ENCODE measurements around the gene CACNG8.

CACNG8 gene

DNA sequence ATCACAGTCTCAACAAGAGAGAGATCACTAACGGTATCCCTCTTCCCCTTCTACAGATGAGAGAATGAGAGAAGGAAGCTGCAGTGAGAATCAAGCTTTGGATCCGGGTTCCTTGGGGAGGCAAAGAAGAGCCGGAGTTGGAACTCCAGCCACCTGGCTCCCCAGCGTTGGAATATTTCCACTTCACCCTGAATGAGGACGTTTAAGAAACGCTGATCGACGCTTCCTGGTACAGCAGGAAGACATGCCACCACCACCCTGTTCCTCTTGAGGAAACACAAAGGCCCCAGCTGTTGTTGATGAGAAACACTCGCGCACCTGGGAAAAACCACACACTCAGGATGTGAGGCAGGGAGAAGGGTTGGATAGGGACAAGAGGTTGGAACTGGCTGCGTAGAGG, 11.3 kb upstream of the CACNG8 start:
- TF ChIP-seq, protein P1, sequence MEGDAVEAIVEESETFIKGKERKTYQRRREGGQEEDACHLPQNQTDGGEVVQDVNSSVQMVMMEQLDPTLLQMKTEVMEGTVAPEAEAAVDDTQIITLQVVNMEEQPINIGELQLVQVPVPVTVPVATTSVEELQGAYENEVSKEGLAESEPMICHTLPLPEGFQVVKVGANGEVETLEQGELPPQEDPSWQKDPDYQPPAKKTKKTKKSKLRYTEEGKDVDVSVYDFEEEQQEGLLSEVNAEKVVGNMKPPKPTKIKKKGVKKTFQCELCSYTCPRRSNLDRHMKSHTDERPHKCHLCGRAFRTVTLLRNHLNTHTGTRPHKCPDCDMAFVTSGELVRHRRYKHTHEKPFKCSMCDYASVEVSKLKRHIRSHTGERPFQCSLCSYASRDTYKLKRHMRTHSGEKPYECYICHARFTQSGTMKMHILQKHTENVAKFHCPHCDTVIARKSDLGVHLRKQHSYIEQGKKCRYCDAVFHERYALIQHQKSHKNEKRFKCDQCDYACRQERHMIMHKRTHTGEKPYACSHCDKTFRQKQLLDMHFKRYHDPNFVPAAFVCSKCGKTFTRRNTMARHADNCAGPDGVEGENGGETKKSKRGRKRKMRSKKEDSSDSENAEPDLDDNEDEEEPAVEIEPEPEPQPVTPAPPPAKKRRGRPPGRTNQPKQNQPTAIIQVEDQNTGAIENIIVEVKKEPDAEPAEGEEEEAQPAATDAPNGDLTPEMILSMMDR (IDR thresholded peaks at IDR 0.05; ENCODE audit: control insufficient read depth, extremely low read depth, insufficient read depth) = no peak
- H3K4me3 ChIP-seq (ENCODE audit: low read depth, low read length) = no peak overlapping the region
- DNase-seq (ENCODE audit: low read depth) = no peak

DNA sequence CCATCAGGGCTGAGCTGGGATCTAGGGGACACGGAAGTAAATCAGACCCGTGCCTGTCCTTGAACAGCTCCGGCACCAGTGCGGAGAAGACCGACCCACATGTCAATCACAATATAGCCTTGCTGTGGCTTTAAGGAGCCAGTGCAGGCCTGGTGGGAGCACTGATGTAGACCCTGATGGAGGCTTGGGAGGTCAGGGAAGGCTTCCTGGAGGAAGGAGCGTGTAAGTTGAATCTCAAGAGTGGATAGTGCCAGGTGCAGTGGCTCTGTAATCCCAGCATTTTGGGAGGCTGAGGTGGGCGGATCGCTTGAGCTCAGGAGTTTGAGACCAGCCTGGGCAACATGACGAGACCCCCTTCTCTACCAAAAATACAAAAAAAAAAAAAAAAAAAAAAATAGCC, 10.8 kb upstream of the CACNG8 start:
- DNase-seq (ENCODE audit: low read depth) = no peak
- TF ChIP-seq, protein P1 (IDR thresholded peaks at IDR 0.05; ENCODE audit: control insufficient read depth, extremely low read depth, insufficient read depth) = no peak
- H3K4me3 ChIP-seq (ENCODE audit: low read depth, low read length) = no peak overlapping the region

DNA sequence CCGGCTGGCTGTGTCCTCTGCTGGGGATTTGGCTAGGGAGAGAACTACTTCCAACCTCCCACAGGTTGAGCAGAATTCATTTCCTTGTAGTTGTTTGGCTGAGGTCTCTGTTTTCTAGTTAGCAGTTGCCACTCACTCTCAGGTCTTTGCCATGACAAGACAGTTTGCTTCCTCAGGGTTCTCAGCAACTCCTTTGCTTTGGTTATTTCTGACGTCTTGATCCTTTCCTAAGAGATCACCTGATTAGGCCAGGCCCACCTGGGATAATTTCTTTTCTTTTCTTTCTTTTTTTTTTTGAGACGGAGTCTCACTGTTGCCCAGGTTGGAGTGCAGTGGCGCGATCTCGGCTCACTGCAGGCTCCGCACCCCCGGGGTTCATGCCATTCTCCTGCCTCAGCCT, 9.4 kb upstream of the CACNG8 start:
- no peak for DNase-seq (ENCODE audit: low read depth)
- no peak overlapping the region for H3K4me3 ChIP-seq (ENCODE audit: low read depth, low read length)
- TF ChIP-seq, protein P1 (IDR thresholded peaks at IDR 0.05; ENCODE audit: control insufficient read depth, extremely low read depth, insufficient read depth) = no peak

DNA sequence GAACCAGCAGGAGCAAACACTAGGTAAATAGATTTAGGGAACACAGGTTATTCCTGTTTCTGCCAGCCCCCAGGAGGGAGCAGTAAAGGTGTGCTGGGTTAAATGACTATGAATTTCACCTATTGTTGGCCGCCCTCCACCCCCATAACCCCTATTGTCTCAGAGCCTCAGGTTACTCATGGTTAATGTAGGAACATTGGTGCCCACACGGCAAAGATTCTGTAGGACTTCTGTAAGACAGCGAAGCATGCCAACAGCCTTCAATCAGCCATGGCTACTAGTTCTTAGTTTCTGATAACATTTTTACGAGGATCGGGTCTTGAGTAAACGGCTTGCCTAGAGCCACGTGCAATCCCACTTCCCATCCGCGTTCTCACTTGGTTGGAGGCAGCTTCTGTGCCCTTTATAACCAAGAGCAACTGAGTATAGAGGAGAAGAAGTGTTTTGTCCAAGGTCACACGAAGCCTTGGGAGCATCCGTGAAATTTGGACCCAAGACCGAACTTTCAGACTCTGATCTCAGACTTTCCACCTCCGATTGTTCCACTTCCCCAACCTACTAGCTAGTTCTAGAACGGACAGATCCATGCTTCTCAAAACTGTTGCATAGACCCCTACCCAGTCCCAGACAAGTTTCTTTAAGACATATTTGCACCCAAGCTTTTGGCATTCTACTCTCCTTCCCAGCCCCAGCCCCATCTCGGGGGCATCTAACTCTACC, 5.1 kb upstream of the CACNG8 start:
- no peak overlapping the region for H3K4me3 ChIP-seq (ENCODE audit: low read depth, low read length)
- TF ChIP-seq, protein P1 (IDR thresholded peaks at IDR 0.05; ENCODE audit: control insufficient read depth, extremely low read depth, insufficient read depth) = no peak
- no peak for DNase-seq (ENCODE audit: low read depth)

DNA sequence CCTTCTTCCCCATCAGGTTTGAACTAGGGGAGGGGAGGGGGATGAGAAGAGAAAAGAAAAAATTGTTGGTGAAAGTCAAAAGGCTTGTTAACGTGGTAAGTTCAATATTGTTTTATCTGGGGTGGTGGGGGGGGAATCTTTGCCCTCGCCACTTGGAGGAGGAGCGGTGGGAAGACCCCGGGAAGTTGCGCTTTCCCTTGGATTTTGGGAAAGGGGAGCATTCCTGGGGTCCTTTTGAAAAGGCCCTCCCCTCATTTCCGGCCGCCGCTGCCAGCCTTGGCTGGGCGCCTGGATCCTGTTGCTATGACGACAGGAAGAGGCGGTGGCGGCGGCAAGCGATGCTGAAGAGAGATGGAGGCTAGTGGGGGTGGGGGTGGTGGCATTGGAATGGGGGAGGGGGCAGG, 4.6 kb upstream of the CACNG8 start:
- DNase-seq (ENCODE audit: low read depth) = no peak
- TF ChIP-seq, protein P1 (IDR thresholded peaks at IDR 0.05; ENCODE audit: control insufficient read depth, extremely low read depth, insufficient read depth) = no peak
- no peak overlapping the region for H3K4me3 ChIP-seq (ENCODE audit: low read depth, low read length)

DNA sequence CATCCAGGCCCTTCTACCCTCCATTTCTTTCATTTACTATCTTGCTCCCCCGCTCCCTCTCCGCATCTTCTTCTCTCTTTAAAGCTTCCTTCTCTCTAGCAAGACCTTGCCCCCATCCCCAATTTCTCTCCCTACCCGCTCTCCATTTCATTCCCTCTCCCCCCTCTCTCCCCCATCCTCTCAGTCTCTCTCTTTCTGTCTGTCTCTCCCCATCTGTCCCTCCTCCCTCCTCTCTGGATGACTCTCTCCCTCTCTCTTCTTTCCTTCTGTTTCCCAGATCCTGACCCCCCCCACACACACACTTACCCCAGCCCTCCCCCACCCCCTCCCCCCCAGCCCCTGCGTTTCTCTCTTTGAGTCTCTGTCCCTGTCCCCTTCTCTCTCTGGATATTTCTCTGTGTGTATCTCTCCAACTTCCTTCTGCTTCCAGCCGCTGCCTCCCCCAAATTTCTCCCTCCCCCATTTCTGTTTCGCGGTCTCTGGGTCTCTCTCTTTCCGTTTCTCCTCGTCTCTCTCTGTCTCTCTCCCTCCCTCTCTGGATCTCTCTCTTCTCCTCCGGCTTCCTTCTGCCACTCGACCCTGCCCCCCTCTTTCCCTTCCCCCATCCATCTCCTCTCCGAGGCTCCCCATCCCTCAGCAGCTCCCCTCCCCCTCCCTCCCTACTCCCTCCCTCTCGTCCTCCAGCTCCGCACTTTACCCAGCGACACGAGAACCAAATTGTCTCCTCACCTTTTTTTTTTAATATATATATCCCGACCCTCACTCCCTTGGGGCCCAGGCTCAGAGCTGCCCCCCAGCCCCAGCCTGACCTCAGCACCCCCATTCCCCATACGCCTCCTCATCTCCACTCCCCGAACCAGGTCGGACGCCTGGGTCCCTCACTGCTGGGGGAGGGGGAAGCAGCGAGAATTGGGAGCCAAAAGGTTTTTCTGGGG, 3.6 kb upstream of the CACNG8 start:
- DNase-seq (ENCODE audit: low read depth) = no peak
- no peak overlapping the region for H3K4me3 ChIP-seq (ENCODE audit: low read depth, low read length)

More for the DNA sequence above, 3.6 kb upstream of the CACNG8 start:
- TF ChIP-seq, protein P1 (IDR thresholded peaks at IDR 0.05; ENCODE audit: control insufficient read depth, extremely low read depth, insufficient read depth) = no peak
